ENCODE data around the gene PHF2.

GRCh38 chr9:93603011-93603410 is 26.6 kb downstream of the PHF2 start:
- TF ChIP-seq EGR1 (IDR thresholded peaks at IDR 0.05; ENCODE audit: borderline replicate concordance, low read depth, low read length) (no peak), CTCF (IDR thresholded peaks at IDR 0.05; ENCODE audit: control extremely low read depth in 1 of 3, insufficient read depth in 1 of 3, low read depth in 1 of 3, low read length in 3 of 3) (no peak), POLR2A (IDR thresholded peaks at IDR 0.05; ENCODE audit: control extremely low read depth in 1 of 2, low read depth in 2 of 2, low read length in 2 of 2) (no peak), EZH2 (IDR thresholded peaks at IDR 0.05; ENCODE audit: low read depth, low read length, severe bottlenecking) (no peak), FOSL1 (IDR thresholded peaks at IDR 0.05; ENCODE audit: insufficient read depth, low read depth, low read length) (no peak)

Measured in H1 (cell line).